Erythroblast (primary cell): Measurements from ENCODE around the gene IL20.

ENCODE experiments used
- GATA1 ChIP-seq: IDR thresholded peaks from 2 replicates; pipeline ENCODE4 v1.6.1; 2011; ENCODE audit warnings: low read depth, mild to moderate bottlenecking, control low read depth, low read length, moderate library complexity
- POLR2A ChIP-seq: IDR thresholded peaks from 2 replicates; pipeline ENCODE4 v1.6.1; 2011; ENCODE audit warnings: mild to moderate bottlenecking, low read length

DNA sequence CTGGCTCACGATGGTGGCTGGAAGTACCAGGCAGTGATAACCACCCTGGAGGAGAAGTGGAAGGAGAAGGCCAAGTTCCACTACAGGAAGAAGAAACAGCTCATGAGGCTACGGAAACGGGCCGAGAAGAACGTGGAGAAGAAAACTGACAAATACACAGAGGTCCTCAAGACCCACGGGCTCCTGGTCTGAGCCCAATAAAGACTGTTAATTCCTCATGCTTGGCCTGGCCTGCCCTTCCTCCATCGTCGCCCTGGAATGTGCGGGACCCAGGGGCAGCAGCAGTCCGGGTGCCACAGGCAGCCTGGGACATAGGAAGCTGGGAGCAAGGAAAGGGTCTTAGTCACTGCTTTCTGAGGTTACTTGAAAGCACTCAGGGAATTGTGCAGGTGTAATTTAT lies 42.6 kb downstream of the IL20 start:
- TF ChIP-seq POLR2A (no peak), GATA1 (no peak)
